Neural cell (in vitro differentiated cells): ENCODE measurements around the gene CORO2A.

Experiments
- CTCF ChIP-seq: fragments of 450-650 bp; IDR thresholded peaks from 2 replicates; pipeline ENCODE4 v1.5.1; 2014; ENCODE audit warnings: antibody characterized with exemption, mild to moderate bottlenecking, moderate library complexity; ENCODE audit not compliant: poor library complexity, severe bottlenecking
- EP300 ChIP-seq: fragments of 450-650 bp; conservative IDR thresholded peaks from 2 replicates; pipeline ENCODE4 v1.6.1; 2014; ENCODE audit warnings: antibody characterized with exemption, mild to moderate bottlenecking, moderate library complexity; ENCODE audit not compliant: poor library complexity, severe bottlenecking
- EZH2 ChIP-seq: fragments of 200-600, 300-800 bp; shearing (Covaris generic), sonication (generic); IDR thresholded peaks from 2 replicates; pipeline ENCODE4 v1.6.1; 2014; ENCODE audit warnings: antibody characterized with exemption, low read length, borderline replicate concordance, mild to moderate bottlenecking; ENCODE audit not compliant: insufficient read depth, poor library complexity, severe bottlenecking
- MXI1 ChIP-seq: fragments of 450-650 bp; conservative IDR thresholded peaks from 2 replicates; pipeline ENCODE4 v1.6.1; 2014; ENCODE audit warnings: antibody characterized with exemption, mild to moderate bottlenecking; ENCODE audit not compliant: poor library complexity, severe bottlenecking
- POLR2AphosphoS5 ChIP-seq: IDR thresholded peaks from 2 replicates; pipeline ENCODE4 v1.6.1; 2012
- RAD21 ChIP-seq: fragments of 450-650 bp; conservative IDR thresholded peaks from 2 replicates; pipeline ENCODE4 v1.6.1; 2014; ENCODE audit warnings: antibody characterized with exemption, mild to moderate bottlenecking, moderate library complexity
- REST ChIP-seq: IDR thresholded peaks from 2 replicates; pipeline ENCODE4 v1.6.1; 2012; ENCODE audit warnings: borderline replicate concordance
- SMC3 ChIP-seq: fragments of 450-650 bp; conservative IDR thresholded peaks from 2 replicates; pipeline ENCODE4 v1.6.1; 2014; ENCODE audit warnings: antibody characterized with exemption, mild to moderate bottlenecking, moderate library complexity; ENCODE audit not compliant: poor library complexity
- TAF1 ChIP-seq: IDR thresholded peaks from 2 replicates; pipeline ENCODE4 v1.6.1; 2012; ENCODE audit warnings: low read depth

- TF ChIP-seq CTCF, result no peak
- TF ChIP-seq POLR2AphosphoS5, result no peak
- TF ChIP-seq EZH2, result no peak
- no peak for TF ChIP-seq SMC3
- no peak for TF ChIP-seq EP300
- TF ChIP-seq RAD21, result no peak
- no peak for TF ChIP-seq MXI1
- no peak for TF ChIP-seq TAF1
- TF ChIP-seq REST, result no peak
These were observed 106.0 kb downstream of the CORO2A start for GRCh38 chr9:98086461-98086860.
